Peyer's patch (tissue), 4 donors: Measurements from ENCODE around the gene OXTR. TPM values are rescaled to one million over a fixed set of nuclear protein-coding genes. Genes with fewer than 3 reads are reported as not detected.

Experiments
- DNase-seq, 3 donors: peaks; one replicate each; pipeline ENCODE4 v3.0.0-alpha.2; 2017 to 2019
- H3K27ac ChIP-seq, 4 donors: fragments of 200-600 bp; sonication (generic); one replicate each; pipeline ENCODE4 v1.5.1; 2016 to 2019
- H3K27me3 ChIP-seq, 2 donors: fragments of 200-600 bp; sonication (generic); one replicate each; pipeline ENCODE4 v1.5.1; 2019
- H3K36me3 ChIP-seq, 3 donors: fragments of 200-600 bp; sonication (generic); one replicate each; pipeline ENCODE4 v1.5.1; 2016 to 2019
- H3K4me1 ChIP-seq, 4 donors: fragments of 200-600 bp; sonication (generic); one replicate each; pipeline ENCODE4 v1.5.1; 2016 to 2019
- H3K4me3 ChIP-seq, 4 donors: fragments of 200-600 bp; sonication (generic); 1 replicate in 3 of 4; 2 replicates in 1 of 4; pipeline ENCODE4 v1.5.1; 2016 to 2019; ENCODE audit warnings: mild to moderate bottlenecking in 1 of 4
- H3K9me3 ChIP-seq, 4 donors: fragments of 200-600 bp; sonication (generic); one replicate each; pipeline ENCODE4 v1.5.1; 2016 to 2019; ENCODE audit warnings: mild to moderate bottlenecking in 1 of 4
- CTCF ChIP-seq, 6 experiments: fragments of 450-650 bp in 4 of 6; fragments of 200-600 bp in 2 of 6; sonication (generic) in 1 of 6; IDR thresholded peaks; one replicate each; pipeline ENCODE4 v1.5.1; 2017 to 2019; ENCODE audit warnings: antibody characterized with exemption in 6 of 6, mild to moderate bottlenecking in 3 of 6, moderate library complexity in 1 of 6
- POLR2A ChIP-seq, 2 donors: fragments of 450-650 bp; IDR thresholded peaks; one replicate each; pipeline ENCODE4 v1.5.1; 2017; ENCODE audit warnings: antibody characterized with exemption in 2 of 2, mild to moderate bottlenecking in 2 of 2, moderate library complexity in 2 of 2
- total RNA-seq, 4 donors: library from RNA; depleted of rRNA; stranded (reverse); fragments of >200 nt; gene quantifications; one replicate each; pipeline ENCODE4 v1.1.0, GENCODE V29; 2016

OXTR gene
- total RNA-seq, 4 donors from 2014 or later = 0.27 TPM; not detected in 3

DNA sequence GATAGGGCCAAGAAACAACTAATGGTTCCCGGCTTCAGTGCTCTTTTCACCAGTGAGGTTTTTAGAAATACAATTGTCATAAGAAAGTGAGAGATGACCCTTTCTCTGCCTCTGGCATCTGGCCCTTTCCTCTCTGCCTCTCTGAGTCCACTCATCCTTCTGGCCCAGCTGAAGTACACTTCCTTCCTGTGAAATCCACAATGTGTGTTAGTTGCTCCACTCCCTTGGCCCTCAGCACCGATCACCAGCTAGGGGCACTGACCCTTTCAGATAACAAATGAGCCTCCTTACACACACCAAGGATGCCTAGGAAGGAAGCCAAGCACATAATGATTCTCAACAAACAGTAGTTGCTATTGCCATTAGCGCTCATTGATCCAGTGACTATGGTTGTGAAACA is 38.8 kb downstream of the OXTR start:
- Histone ChIP-seq H3K9me3 (peaks cover 0 to 4% (median 0%) of the 10 kb centered on the region in 4 donors), H3K27ac (no peak overlapping the region), H3K36me3 (no peaks in the 10 kb centered on the region), H3K27me3 (no peaks in the 10 kb centered on the region), H3K4me1 (no peaks in the 10 kb centered on the region), H3K4me3 (no peak overlapping the region)
- no peak for DNase-seq
- TF ChIP-seq POLR2A (IDR thresholded peaks at IDR 0.05) (no peak), CTCF (IDR thresholded peaks at IDR 0.05) (no peak)

- H3K4me3 ChIP-seq = no peak overlapping the region
- H3K9me3 ChIP-seq = peaks cover 0 to 4% (median 0%) of the 10 kb centered on the region in 4 donors
These were observed 39.9 kb downstream of the OXTR start for GRCh38 chr3:8729479-8729878.

DNA sequence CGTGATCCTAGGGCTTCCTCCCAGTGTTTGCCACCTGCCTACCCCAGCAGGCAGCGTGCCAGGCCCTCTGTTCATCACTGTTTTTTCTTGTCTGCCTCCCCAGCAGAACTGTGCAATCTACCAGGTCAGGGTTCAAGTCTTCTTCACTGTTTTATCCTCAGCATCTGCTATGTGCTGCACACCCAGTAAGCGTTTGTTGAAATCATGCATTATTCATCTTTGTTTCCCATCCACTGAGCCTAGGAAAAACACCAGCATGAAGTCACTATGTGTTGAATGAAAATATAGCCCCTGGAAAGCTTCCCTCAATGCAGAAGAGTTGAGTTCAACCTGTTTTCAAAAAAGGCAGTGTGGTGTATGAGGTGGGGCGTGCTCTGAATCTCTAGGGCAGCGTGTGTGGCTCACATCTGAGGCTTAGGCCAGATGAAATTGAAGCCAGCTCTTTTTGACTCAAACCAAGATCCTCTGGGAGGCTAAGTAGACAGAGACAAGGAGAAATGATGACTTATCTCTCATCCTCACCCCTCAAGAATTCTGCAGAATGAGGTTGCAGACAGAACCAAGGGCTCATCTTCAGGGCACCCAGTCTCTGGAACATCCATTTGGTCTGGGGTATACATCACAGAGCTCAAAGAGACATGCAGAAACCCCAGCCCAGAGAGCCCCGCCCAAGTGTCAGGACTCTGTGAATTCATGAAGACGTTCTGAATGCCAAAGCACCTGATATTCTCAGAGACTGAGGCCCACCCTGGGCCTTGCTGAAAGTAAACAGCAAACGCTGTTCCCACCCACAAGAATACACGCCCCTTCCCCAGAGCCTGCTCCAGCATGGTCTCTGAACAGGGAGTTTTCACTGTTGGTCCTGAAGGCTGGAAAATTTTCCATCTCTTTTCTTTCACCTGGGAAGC is 41.6 kb downstream of the OXTR start:
- Histone ChIP-seq H3K9me3 (peaks cover 0 to 4% (median 0%) of the 10 kb centered on the region in 4 donors), H3K27me3 (no peaks in the 10 kb centered on the region), H3K4me3 (no peak overlapping the region), H3K27ac (no peak overlapping the region), H3K4me1 (no peaks in the 10 kb centered on the region), H3K36me3 (no peaks in the 10 kb centered on the region)
- TF ChIP-seq CTCF (IDR thresholded peaks at IDR 0.05) (no peak), POLR2A (IDR thresholded peaks at IDR 0.05) (no peak)
- DNase-seq = no peak

More at GRCh38 chr3:8729479-8729878, 39.9 kb downstream of the OXTR start:
- no peak for TF ChIP-seq POLR2A (IDR thresholded peaks at IDR 0.05)
- no peak for TF ChIP-seq CTCF (IDR thresholded peaks at IDR 0.05)
- Histone ChIP-seq H3K27ac (no peak overlapping the region), H3K36me3 (no peaks in the 10 kb centered on the region), H3K4me1 (no peaks in the 10 kb centered on the region), H3K27me3 (no peaks in the 10 kb centered on the region)
- DNase-seq = no peak

DNA sequence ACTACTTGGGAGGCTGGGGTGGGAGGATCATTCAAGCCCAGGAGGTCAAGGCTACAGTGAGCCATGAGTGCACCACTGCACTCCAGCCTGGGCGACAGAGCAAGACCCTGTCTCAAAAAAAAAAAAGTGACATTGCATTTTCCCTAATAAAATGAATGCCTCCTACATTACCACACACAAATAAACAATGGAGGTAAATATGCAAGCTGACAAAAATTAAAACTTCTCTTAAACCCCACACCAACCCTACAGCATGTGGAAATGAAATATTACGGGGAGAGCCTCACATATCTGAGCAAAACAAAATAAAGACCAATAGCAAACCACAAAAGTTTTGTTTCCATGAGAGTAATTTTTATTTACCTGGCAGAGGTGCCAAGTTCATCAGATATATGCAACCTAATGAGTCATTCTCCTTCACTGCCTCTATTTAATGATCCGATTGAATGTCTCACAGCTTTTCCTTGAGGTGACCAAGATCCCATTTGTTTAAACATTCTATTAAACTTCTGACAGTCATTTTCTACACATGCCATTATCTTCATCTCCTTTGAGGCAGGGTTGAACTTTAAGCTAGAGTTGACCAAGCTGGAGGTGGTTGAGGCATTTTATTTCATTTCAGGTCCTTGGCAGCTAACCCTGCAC is 45.2 kb downstream of the OXTR start:
- no peak for TF ChIP-seq POLR2A (IDR thresholded peaks at IDR 0.05)
- TF ChIP-seq CTCF (IDR thresholded peaks at IDR 0.05) = no peak
- no peak for DNase-seq
- Histone ChIP-seq H3K4me1 (no peaks in the 10 kb centered on the region), H3K27me3 (no peaks in the 10 kb centered on the region), H3K27ac (no peak overlapping the region), H3K9me3 (peaks cover 0 to 4% (median 0%) of the 10 kb centered on the region in 4 donors), H3K36me3 (no peaks in the 10 kb centered on the region), H3K4me3 (no peak overlapping the region)

- DNase-seq = no peak
- TF ChIP-seq CTCF (IDR thresholded peaks at IDR 0.05) = no peak
- TF ChIP-seq POLR2A (IDR thresholded peaks at IDR 0.05) = no peak
- no peak overlapping the region for H3K27ac ChIP-seq
These were observed 45.8 kb downstream of the OXTR start for GRCh38 chr3:8723612-8724011.

More at GRCh38 chr3:8723612-8724011, 45.8 kb downstream of the OXTR start:
- no peaks in the 10 kb centered on the region for H3K27me3 ChIP-seq
- no peak overlapping the region for H3K4me3 ChIP-seq
- no peaks in the 10 kb centered on the region for H3K4me1 ChIP-seq
- no peaks in the 10 kb centered on the region for H3K36me3 ChIP-seq
- H3K9me3 ChIP-seq = peaks cover 0 to 4% (median 0%) of the 10 kb centered on the region in 4 donors
